GM11168 (cell line): Measurements from ENCODE around the gene TMEM145.
"Not testable (repeated sequence)": the region's sequence is repeated elsewhere in the genome, so short reads cannot be mapped to it uniquely, and the experiment has no call there.

ENCODE experiments used
- in situ Hi-C: fragments of 300-500 bp; cut with MboI; formaldehyde crosslinking; loops from one replicate; pipeline ENCODE4 v1.12.0; 2022; ENCODE audit warnings: low sequenced_read_pairs; ENCODE audit not compliant: unreplicated experiment

TMEM145 gene

DNA sequence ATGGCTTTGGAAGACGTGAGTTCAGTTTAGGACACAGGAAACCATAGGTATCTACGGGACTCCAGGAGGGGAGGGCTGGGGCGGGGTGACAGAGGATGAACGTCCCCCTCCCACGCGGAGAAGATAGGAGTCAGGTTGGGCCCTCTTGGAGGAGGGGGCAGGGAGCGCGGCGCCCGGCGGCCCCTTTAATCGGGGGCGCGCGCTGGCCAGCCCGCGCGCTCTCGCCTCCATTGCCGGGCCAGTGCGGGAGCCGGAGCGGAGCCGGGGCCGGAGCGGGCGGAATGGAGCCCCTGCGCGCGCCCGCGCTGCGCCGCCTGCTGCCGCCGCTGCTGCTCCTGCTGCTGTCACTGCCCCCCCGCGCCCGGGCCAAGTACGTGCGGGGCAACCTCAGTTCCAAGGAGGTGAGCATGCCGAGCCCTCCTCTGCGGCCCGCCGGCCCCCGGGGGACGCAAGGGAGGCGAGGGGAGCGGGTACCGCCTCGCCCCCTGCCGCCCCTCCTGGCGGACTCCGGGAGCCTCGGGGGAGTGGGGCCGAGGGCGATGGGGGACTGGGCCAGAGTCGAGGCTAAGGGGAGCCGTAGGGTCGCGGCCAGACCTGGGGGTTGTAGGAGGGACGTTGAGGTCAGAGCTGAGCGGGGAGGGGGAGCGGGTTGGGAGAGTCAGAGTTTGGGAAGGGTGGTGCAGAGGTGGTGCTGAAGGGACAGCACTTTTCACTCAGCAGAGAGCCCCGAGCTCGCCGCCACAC, at the start of gene TMEM145:
TSS of gene TMEM145 (plus strand) at position 214 of the 744 bp plus-strand sequence. CDS start at position 282, 68 bp downstream.
- in situ Hi-C loops = no loop called here

GRCh38 chr19:42266105-42266504, 47.0 kb upstream of the TMEM145 start:
- in situ Hi-C loops = not testable (repeated sequence)

DNA sequence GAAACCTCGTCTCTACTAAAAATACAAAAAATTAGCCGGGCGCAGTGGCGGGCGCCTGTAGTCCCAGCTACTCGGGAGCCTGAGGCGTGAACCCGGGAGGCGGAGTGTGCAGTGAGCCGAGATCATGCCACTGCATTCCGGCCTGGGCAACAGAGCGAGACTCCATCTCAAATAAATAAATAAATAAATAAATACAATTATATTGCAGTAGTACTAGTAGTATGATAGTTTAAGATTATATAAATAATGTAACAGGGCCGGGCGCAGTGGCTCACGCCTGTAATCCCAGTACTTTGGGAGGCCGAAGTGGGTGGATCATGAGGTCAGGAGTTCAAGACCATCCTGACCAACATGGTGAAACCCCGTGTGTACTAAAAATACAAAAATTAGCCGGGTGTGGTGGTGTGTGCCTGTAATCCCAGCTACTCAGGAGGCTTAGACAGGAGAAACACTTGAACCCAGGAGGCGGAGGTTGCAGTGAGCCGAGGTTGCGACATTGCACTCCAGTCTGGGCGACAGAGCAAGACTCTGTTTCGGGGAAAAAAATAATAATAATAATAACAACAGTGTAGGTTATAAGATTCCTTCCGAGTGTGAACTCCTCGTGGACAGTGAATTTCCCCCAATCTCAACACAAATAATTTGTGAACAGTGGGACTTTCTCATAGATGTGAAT, 46.0 kb upstream of the TMEM145 start:
- in situ Hi-C loops = not testable (repeated sequence)

DNA sequence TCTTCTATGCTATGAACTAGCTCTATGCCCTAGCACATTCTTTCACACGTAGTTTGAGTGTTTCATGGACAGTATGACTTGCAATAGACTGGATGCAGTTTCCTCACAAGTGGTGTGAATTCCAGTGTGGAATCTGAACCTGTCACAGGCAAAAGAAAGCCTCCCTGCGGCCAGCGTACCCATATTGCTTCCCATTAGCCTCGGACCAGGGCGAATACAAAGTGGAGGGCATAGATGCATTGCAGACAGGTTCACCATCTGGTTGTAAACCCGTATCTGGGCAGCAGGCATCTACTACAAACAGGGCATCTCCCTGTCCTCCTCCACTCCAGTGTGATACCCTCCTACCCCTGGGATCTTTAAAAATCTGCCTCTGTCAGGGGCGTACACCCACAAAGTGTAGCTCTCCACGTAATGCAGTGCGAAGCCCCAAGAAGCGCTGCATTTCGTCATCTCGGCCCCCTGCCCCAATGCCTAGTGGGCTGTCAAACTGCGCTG, 45.4 kb upstream of the TMEM145 start:
- in situ Hi-C loops = no loop called here

- in situ Hi-C loops = no loop called here
Measured at GRCh38 chr19:42268142-42268703, 44.9 kb upstream of the TMEM145 start.

DNA sequence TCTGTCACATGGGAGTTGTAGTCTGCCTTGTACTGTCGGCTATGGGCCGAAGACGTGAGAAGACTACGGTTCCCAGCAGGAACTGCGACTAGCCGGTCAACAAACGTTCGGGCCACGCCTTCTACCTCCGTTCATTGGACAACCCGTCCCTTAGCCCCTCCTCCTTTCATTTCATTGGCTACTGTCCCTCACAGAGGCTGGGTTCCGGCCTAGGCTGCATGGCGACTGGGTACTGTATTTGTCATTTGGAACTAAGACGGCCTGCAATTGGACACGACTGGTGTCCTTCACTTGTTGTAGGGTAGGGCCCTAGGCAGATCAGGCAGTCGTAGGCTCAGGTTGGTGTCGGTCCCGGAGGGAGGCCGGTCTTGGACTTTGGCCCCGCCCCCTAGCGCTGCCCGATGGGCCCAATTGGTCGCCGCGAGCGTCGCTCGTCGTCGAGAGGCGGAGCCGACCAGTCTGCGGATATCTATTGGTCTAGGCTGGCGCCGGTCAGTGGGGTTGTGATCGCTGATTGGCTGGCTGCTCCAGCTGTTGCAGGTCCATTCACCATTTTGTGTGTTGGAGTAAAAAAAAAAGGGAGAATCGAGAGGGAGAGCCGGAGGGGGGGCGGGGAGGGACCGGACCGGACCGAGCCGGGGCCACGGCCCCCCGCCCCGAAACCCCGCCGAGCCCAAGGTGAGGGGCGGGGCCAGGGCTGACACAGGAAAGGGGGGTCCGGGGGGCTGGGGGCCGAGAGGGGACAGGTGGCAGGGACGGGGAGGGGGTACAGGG, 44.2 kb upstream of the TMEM145 start, which contains the start of gene CIC:
TSS of gene CIC (plus strand) at position 549 of the 774 bp plus-strand sequence. CDS start 2,532 bp downstream, outside the sequence.
- in situ Hi-C loops = no loop called here

GRCh38 chr19:42269478-42270345, 43.4 kb upstream of the TMEM145 start:
- in situ Hi-C loops = no loop called here

GRCh38 chr19:42270346-42271044, 42.6 kb upstream of the TMEM145 start:
- in situ Hi-C loops = no loop called here

- in situ Hi-C loops = no loop called here
Measured at GRCh38 chr19:42271045-42271419, 42.1 kb upstream of the TMEM145 start.

GRCh38 chr19:42271861-42272534, 41.1 kb upstream of the TMEM145 start:
- in situ Hi-C loops = no loop called here

DNA sequence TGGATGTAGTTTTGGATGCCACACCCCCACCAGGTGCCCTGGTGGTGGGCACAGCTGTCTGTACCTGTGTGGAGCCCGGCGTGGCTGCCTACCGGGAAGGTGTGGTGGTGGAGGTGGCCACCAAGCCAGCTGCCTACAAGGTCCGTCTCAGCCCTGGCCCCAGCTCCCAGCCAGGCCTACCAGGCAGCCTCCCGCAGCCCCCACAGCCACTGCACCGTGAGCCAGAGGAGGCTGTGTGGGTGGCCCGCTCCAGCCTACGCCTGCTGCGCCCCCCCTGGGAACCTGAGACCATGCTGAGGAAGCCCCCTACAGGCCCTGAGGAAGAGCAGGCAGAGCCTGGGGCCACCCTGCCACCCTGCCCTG, 40.6 kb upstream of the TMEM145 start:
- in situ Hi-C loops = no loop called here

- in situ Hi-C loops = no loop called here
Measured at GRCh38 chr19:42272989-42273406, 40.1 kb upstream of the TMEM145 start.

DNA sequence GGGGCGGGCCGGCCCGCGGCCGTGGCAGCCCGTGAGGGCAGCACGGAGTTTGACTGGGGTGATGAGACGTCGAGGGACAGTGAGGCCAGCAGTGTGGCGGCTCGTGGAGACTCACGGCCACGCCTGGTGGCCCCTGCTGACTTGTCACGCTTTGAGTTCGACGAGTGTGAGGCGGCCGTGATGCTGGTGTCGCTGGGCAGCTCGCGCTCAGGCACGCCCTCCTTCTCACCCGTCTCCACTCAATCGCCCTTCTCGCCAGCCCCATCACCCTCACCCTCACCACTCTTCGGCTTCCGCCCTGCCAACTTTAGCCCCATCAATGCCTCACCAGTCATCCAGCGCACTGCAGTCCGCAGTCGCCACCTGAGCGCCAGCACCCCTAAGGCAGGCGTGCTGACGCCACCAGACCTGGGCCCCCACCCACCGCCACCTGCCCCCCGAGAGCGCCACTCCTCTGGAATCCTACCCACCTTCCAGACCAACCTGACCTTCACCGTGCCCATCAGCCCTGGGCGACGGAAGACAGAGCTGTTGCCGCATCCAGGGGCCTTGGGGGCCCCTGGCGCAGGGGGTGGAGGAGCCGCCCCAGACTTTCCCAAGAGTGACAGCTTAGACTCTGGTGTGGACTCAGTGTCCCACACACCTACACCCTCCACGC, 39.6 kb upstream of the TMEM145 start:
- in situ Hi-C loops = no loop called here

GRCh38 chr19:42274065-42274682, 38.9 kb upstream of the TMEM145 start:
- in situ Hi-C loops = no loop called here

DNA sequence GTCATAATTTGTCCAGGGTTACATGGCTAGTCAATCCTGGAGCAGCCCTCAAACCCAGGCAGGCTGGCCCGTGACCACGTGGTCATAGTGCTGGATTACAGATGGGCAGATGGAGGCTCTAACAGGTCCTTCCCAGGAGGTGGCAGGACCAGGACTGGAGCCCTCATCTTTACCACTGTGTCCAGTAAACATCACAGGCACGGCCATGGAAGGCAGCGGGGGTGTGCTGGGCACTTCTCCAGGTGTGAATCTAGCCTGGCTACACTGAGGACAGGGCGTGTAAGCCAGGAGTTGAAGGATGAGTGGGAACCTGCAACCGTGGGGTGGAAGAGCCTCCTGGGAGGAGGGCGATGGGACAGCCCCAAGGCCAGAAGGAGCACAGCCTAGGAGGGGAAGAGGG, 38.0 kb upstream of the TMEM145 start:
- in situ Hi-C loops = no loop called here

GRCh38 chr19:42275517-42275916, 37.6 kb upstream of the TMEM145 start:
- in situ Hi-C loops = no loop called here

DNA sequence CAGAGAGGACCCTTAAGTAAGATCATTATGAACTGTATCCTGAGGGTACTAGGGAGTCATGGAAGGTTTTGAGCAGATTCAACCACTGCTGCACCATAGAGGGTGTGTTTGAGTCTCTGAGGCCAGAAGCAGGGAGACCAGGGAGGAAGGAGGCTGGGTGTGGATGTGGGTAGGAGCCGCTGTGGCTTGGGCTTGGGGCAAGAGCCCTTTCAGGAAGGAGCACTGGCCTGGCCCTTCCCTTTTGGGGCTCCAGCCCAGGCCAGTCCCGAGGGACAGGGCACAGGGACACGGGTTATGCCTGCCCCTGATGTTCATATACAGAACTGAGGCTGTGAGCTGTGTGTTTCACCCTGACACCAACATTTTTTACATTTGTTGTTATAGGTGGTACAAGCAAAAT, 36.8 kb upstream of the TMEM145 start:
- in situ Hi-C loops = no loop called here
